LNCAP (cell line): Measurements from ENCODE around the gene CDH13.

Source experiments
- TF ChIP-seq, protein P1 (sequence below): fragments of 450-650 bp; IDR thresholded peaks from 2 replicates; pipeline ENCODE4 v1.5.1; 2017; ENCODE audit warnings: mild to moderate bottlenecking

Gene CDH13

DNA sequence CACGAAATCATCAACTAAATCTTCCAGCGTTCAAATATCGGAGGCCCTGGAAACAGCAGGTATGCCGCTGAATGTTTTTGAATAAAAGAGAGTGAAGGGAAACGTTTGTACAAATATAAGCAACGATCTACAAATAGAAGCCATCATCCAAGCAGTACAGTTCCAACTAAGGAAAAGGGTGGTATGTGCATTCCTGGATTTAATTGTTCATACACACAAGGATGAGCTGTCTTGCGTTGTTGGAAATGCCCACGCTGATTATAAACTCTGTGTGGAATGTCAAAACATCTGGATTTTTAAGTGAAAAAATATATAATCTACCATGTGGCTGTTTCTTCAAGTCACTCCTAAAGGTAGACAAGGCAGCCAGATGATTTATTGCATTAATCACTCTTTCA is 989.2 kb downstream of the CDH13 start:
- TF ChIP-seq, protein P1, sequence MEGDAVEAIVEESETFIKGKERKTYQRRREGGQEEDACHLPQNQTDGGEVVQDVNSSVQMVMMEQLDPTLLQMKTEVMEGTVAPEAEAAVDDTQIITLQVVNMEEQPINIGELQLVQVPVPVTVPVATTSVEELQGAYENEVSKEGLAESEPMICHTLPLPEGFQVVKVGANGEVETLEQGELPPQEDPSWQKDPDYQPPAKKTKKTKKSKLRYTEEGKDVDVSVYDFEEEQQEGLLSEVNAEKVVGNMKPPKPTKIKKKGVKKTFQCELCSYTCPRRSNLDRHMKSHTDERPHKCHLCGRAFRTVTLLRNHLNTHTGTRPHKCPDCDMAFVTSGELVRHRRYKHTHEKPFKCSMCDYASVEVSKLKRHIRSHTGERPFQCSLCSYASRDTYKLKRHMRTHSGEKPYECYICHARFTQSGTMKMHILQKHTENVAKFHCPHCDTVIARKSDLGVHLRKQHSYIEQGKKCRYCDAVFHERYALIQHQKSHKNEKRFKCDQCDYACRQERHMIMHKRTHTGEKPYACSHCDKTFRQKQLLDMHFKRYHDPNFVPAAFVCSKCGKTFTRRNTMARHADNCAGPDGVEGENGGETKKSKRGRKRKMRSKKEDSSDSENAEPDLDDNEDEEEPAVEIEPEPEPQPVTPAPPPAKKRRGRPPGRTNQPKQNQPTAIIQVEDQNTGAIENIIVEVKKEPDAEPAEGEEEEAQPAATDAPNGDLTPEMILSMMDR = no peak

DNA sequence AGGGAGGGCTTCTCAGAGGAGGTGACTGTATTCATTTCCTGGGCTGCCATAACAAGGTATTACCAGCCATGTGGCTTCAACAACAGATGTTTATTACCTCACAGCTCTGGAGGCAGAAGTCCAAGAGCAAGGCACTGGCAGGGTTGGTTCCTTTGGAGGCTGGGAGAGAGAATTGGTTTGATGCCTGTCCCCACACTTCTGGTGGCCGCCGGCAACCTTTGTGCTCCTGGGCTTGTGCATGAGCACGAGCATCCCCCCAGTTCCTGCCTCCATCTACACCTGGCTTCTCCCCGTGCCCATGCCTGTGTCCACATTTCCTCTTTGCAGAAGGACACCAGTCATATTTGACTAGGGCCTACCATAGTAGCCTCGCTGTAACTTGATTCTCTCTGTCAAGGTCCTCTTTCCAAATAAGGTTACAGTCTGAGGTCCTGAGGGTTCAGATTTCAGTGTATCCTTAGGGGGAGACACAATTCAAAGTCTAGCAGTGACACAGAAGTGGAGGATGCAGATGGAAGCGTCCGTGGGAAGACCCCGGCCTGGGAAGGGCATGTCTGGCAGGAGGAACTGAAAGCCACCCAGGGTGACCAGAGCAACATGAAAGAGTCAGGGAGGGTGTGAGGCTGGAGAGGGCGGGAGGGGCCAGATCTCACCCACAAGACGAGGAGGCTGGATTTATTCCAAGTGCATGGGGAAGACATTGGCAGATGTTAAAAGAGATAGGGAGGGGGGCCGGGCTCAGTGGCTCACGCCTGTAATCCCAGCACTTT is 992.8 kb downstream of the CDH13 start:
- TF ChIP-seq, protein P1 = no peak

DNA sequence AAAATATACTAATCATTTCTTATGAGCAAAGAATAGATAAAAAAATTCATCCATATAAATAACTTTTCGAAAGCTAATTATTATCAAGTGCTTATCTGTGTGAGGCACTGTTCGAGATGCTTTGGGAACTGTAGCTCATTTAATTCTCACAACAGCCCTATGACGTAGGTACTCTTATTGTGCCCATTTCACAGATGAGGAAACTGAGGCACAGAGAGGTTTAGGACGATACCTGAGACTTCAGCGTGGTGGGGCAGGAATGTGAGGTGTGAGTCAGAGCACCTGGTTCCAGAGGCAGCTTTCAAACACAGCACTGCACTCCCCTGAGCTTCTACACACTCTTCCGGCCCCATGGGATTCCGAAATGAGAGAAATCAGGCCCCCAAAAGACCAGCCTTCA is 995.2 kb downstream of the CDH13 start:
- TF ChIP-seq, protein P1 = no peak

- TF ChIP-seq, protein P1 = no peak
These were observed 996.4 kb downstream of the CDH13 start for GRCh38 chr16:83623091-83623730.

DNA sequence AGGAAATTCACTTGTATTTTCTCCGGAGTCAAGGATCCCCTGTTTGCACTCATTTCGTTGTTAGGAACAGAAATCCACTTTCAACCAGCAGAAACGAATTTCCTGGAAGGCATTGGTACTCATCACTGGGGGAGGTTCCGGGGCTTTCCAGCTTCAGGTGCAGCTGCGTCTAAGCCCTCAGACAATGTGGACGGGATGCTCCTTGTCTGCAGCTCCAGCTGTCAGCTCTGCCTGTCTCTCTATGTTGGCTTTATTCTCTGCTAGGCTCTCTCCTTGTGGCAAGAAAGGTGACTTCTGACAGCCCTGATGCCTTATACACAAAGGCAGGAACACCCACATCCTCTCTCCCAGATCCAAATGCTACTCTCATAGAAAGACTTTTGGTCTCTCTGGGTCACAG is 997.1 kb downstream of the CDH13 start:
- TF ChIP-seq, protein P1 = no peak

DNA sequence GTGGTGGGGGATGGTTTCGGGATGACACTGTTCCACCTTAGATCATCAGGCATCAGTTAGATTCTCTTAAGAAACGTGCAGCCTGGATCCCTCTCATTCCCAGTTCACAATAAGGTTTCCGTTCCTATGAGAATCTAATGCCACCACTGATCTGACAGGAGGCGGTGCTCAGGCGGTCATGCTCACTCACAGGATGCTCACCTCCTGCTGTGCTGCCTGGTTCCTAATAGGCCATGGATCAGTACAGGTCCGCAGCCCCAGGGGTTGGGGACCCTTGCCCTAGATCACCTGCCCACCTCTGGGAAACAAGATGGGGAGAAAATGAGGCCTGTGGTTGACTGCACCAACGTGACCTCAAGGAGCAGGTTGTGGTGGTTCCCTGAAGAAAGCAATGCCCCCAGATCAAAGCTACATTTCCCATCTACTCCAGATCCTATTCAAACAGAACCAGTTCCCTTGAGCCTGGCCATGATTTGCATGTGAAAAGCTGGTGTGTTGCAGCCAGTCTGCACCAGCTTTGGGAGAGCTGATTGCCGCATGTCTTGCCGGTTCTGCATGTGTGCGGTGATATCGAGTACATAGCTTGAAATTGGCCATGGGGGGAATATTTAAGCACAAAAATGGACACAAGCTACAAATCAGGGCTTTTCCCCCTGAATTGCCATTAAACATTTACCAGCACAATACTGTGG is 997.8 kb downstream of the CDH13 start:
- TF ChIP-seq, protein P1 = no peak

- TF ChIP-seq, protein P1 = no peak
These were observed 999.4 kb downstream of the CDH13 start for GRCh38 chr16:83626204-83626603.
